ENCODE data around the gene B4GALT2. TPM values are rescaled to one million over a fixed set of nuclear protein-coding genes. Genes with fewer than 3 reads are reported as not detected.

B4GALT2 gene
- total RNA-seq, 1 donor from 2014 or later: 99.4 TPM

DNA sequence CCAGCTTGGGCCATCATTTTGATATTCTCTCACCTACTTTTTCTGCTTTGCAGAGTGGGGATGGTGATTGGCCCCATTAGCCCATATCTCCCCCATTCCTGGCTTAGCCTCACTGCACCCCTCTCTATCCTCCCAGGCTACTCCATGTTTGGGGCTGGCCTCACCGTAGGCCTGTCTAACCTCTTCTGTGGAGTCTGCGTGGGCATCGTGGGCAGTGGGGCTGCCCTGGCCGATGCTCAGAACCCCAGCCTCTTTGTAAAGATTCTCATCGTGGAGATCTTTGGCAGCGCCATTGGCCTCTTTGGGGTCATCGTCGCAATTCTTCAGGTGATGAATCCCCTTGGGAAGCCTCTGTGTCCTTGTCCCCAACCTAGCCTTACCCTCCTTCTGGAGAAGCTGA lies 2.1 kb upstream of the B4GALT2 start:
- Mint-ChIP-seq H3K9me3 (ENCODE audit: low read depth) (no peaks in the 10 kb centered on the region), H3K4me3 (ENCODE audit: unreplicated experiment) (peak overlapping the region; percentile 39), H3K27me3 (ENCODE audit: low read depth) (no peaks in the 10 kb centered on the region), H3K27ac (ENCODE audit: unreplicated experiment) (peak overlapping the region; percentile 27), H3K36me3 (ENCODE audit: low read depth) (peaks cover 20% of the 10 kb centered on the region), H3K4me1 (ENCODE audit: low read depth) (peaks cover 52% of the 10 kb centered on the region)
- no peak for DNase-seq (ENCODE audit: low spot score)
- TF ChIP-seq, protein P1, sequence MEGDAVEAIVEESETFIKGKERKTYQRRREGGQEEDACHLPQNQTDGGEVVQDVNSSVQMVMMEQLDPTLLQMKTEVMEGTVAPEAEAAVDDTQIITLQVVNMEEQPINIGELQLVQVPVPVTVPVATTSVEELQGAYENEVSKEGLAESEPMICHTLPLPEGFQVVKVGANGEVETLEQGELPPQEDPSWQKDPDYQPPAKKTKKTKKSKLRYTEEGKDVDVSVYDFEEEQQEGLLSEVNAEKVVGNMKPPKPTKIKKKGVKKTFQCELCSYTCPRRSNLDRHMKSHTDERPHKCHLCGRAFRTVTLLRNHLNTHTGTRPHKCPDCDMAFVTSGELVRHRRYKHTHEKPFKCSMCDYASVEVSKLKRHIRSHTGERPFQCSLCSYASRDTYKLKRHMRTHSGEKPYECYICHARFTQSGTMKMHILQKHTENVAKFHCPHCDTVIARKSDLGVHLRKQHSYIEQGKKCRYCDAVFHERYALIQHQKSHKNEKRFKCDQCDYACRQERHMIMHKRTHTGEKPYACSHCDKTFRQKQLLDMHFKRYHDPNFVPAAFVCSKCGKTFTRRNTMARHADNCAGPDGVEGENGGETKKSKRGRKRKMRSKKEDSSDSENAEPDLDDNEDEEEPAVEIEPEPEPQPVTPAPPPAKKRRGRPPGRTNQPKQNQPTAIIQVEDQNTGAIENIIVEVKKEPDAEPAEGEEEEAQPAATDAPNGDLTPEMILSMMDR (IDR thresholded peaks at IDR 0.05): no peak

DNA sequence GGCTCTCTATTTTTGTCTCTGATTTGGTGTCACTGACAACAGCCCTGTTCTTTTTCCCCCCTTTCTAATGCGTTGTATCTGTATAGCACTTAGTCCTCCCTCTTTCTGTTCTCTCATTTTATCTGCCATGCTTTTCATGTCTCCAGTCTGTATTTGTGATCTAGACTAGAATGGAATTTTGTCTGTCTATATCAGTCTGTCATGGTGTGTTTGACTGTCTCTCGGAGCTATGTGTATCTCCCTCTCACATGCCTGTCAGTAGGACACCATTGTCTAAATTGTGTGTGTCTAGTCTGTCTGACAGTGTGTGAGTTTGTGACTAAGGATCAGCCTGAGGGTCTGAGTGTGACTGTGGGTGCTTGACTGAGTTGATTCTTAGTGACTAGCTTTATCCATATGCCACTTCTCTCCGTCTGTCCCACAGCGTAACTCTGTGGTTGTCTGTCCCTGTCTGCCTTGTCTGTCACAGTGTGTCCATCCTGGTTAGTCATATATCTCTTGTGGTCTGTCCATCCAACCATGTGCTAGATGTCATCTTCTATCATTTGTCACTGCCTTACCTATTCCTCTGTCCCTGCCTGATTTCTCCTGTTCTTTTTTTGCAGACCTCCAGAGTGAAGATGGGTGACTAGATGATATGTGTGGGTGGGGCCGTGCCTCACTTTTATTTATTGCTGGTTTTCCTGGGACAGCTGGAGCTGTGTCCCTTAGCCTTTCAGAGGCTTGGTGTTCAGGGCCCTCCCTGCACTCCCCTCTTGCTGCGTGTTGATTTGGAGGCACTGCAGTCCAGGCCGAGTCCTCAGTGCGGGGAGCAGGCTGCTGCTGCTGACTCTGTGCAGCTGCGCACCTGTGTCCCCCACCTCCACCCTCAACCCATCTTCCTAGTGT lies 1.4 kb upstream of the B4GALT2 start:
- Mint-ChIP-seq H3K27me3 (ENCODE audit: low read depth) (no peaks in the 10 kb centered on the region), H3K4me3 (ENCODE audit: unreplicated experiment) (peak overlapping the region; percentile 39), H3K27ac (ENCODE audit: unreplicated experiment) (peak overlapping the region; percentile 80), H3K36me3 (ENCODE audit: low read depth) (peaks cover 24% of the 10 kb centered on the region), H3K4me1 (ENCODE audit: low read depth) (peaks cover 55% of the 10 kb centered on the region), H3K9me3 (ENCODE audit: low read depth) (no peaks in the 10 kb centered on the region)
- DNase-seq (ENCODE audit: low spot score): no peak
- TF ChIP-seq, protein P1 (IDR thresholded peaks at IDR 0.05): no peak

DNA sequence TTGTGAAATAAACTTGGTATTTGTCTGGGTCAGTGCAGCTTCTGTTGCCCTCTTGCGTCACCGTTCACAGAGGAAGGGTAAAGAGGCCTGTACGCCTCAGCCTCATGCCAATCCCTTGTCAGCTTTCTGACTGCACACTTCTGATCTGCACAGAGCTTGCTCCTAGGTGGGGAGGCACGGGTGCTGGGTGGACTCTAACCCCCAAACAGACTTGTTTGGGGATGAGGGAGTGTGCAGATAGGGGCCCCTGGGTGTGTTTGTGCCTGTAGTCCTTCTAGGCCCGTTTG lies 803 bp upstream of the B4GALT2 start:
- peak overlapping the region; percentile 80 for H3K27ac Mint-ChIP-seq (ENCODE audit: unreplicated experiment)

DNA sequence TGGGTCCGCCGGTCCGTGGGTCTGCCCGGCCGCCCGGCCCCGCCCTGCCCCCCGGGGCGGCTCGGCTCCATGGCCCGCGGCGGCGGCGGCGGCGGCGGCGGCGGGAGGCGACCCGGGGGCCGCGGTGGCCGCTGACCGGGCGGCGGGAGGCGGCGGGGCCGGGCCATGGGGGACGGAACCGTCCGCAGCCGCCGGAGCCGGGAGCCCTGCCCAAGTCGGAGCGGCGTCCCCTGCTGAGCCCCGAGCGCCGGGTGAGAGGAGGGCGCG lies 184 bp downstream of the B4GALT2 start:
- Mint-ChIP-seq H3K27me3 (ENCODE audit: low read depth) (no peaks in the 10 kb centered on the region), H3K4me3 (ENCODE audit: unreplicated experiment) (no peak overlapping the region), H3K4me1 (ENCODE audit: low read depth) (peaks cover 58% of the 10 kb centered on the region), H3K36me3 (ENCODE audit: low read depth) (peaks cover 35% of the 10 kb centered on the region), H3K9me3 (ENCODE audit: low read depth) (no peaks in the 10 kb centered on the region), H3K27ac (ENCODE audit: unreplicated experiment) (no peak overlapping the region)
- DNase-seq (ENCODE audit: low spot score): no peak
- TF ChIP-seq, protein P1 (IDR thresholded peaks at IDR 0.05): no peak

More for the DNA sequence above, 803 bp upstream of the B4GALT2 start:
- Mint-ChIP-seq H3K36me3 (ENCODE audit: low read depth) (peaks cover 30% of the 10 kb centered on the region), H3K27me3 (ENCODE audit: low read depth) (no peaks in the 10 kb centered on the region), H3K4me3 (ENCODE audit: unreplicated experiment) (peak overlapping the region; percentile 83), H3K9me3 (ENCODE audit: low read depth) (no peaks in the 10 kb centered on the region), H3K4me1 (ENCODE audit: low read depth) (peaks cover 61% of the 10 kb centered on the region)
- TF ChIP-seq, protein P1 (IDR thresholded peaks at IDR 0.05): no peak
- DNase-seq (ENCODE audit: low spot score): no peak

DNA sequence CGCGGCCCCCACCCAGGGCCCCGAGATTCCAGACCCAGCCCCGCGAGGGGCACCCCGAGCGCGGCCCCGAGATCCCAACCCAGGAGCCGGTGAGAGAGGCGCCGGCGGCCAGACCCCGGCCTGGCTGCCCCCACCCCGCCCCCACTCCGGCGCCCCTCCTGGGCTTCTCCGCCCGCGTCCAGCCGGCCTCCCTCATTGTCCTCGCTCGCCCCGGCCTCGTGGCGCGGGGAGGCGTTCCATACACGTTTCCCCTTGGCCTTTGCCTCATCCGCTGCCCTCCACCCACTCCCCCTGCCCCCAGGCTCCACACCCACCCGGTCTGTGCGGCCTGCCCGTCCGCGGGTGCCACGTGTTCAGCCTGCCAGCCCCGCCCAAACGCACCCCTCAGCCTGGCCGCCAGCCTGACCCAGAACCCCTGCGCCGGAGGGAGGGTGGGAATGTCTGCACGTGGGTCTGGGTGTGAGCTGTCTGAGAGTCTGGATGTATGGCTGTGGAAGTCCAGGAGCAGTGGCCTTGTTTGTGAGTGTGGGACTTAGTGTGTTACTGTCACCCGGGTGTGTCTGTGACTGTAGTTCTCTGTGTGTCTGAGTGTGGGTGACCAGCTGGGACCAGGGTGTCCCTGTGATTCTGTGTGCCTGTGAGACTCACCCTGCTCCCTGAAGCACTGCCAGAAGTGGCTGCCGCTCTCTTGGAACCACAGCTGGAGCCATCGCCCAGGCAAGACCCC lies 681 bp downstream of the B4GALT2 start:
- no peak for DNase-seq (ENCODE audit: low spot score)
- H3K9me3 Mint-ChIP-seq (ENCODE audit: low read depth): no peaks in the 10 kb centered on the region

More for the DNA sequence above, 681 bp downstream of the B4GALT2 start:
- H3K4me3 Mint-ChIP-seq (ENCODE audit: unreplicated experiment): peak overlapping the region; percentile 91
- H3K36me3 Mint-ChIP-seq (ENCODE audit: low read depth): peaks cover 38% of the 10 kb centered on the region
- H3K4me1 Mint-ChIP-seq (ENCODE audit: low read depth): peaks cover 56% of the 10 kb centered on the region
- H3K27me3 Mint-ChIP-seq (ENCODE audit: low read depth): no peaks in the 10 kb centered on the region
- H3K27ac Mint-ChIP-seq (ENCODE audit: unreplicated experiment): peak overlapping the region; percentile 90
- TF ChIP-seq, protein P1 (IDR thresholded peaks at IDR 0.05): no peak

Measured in chondrocyte (in vitro differentiated cells).